ENCODE measurements around the gene MBNL1.
"Not testable (repeated sequence)": the region's sequence is repeated elsewhere in the genome, so short reads cannot be mapped to it uniquely, and the experiment has no call there.

MBNL1 gene

GRCh38 chr3:152382312-152383135 lies 113.8 kb downstream of the MBNL1 start:
- no peak for DNase-seq

GRCh38 chr3:152383136-152383606 lies 114.4 kb downstream of the MBNL1 start:
- DNase-seq = no peak

- no peak for DNase-seq
Observed at GRCh38 chr3:152384412-152384811, 115.7 kb downstream of the MBNL1 start.

- no peak for DNase-seq
Observed at GRCh38 chr3:152385761-152386160, 117.0 kb downstream of the MBNL1 start.

- no peak for DNase-seq
Observed at GRCh38 chr3:152386208-152386607, 117.5 kb downstream of the MBNL1 start.

GRCh38 chr3:152388631-152389030 lies 119.9 kb downstream of the MBNL1 start:
- no peak for DNase-seq

- DNase-seq = no peak
Observed at GRCh38 chr3:152389316-152389934, 120.7 kb downstream of the MBNL1 start.

GRCh38 chr3:152390647-152391046 lies 121.9 kb downstream of the MBNL1 start:
- DNase-seq = no peak

- DNase-seq = no peak
Observed at GRCh38 chr3:152391671-152392070, 122.9 kb downstream of the MBNL1 start.

- DNase-seq = no peak
Observed at GRCh38 chr3:152392272-152392880, 123.6 kb downstream of the MBNL1 start.

GRCh38 chr3:152394246-152394645 lies 125.5 kb downstream of the MBNL1 start:
- no peak for DNase-seq

- no peak for DNase-seq
Observed at GRCh38 chr3:152395764-152396163, 127.0 kb downstream of the MBNL1 start.

- DNase-seq = no peak
Observed at GRCh38 chr3:152396867-152397266, 128.1 kb downstream of the MBNL1 start.

- DNase-seq = not testable (repeated sequence)
Observed at GRCh38 chr3:152397348-152397747, 128.6 kb downstream of the MBNL1 start.

- peak; percentile 81 for DNase-seq
Observed at GRCh38 chr3:152398495-152398894, 129.8 kb downstream of the MBNL1 start.

- no peak for DNase-seq
Observed at GRCh38 chr3:152399374-152399773, 130.6 kb downstream of the MBNL1 start.

GRCh38 chr3:152400887-152401286 lies 132.2 kb downstream of the MBNL1 start:
- DNase-seq = no peak

- DNase-seq = peak; percentile 52
Observed at GRCh38 chr3:152402695-152403451, 134.1 kb downstream of the MBNL1 start.

- DNase-seq = no peak
Observed at GRCh38 chr3:152403632-152404066, 134.9 kb downstream of the MBNL1 start.

GRCh38 chr3:152404976-152405375 lies 136.2 kb downstream of the MBNL1 start:
- no peak for DNase-seq

- peak; percentile 49 for DNase-seq
Observed at GRCh38 chr3:152405915-152406802, 137.4 kb downstream of the MBNL1 start.

GRCh38 chr3:152413240-152413639 lies 144.5 kb downstream of the MBNL1 start:
- no peak for DNase-seq
